ENCODE measurements around the gene SYNCRIP. TPM values are rescaled to one million over a fixed set of nuclear protein-coding genes. Genes with fewer than 3 reads are reported as not detected.

The SYNCRIP gene
- total RNA-seq, 1 experiment from 2014 or later, result 93.4 TPM

DNA sequence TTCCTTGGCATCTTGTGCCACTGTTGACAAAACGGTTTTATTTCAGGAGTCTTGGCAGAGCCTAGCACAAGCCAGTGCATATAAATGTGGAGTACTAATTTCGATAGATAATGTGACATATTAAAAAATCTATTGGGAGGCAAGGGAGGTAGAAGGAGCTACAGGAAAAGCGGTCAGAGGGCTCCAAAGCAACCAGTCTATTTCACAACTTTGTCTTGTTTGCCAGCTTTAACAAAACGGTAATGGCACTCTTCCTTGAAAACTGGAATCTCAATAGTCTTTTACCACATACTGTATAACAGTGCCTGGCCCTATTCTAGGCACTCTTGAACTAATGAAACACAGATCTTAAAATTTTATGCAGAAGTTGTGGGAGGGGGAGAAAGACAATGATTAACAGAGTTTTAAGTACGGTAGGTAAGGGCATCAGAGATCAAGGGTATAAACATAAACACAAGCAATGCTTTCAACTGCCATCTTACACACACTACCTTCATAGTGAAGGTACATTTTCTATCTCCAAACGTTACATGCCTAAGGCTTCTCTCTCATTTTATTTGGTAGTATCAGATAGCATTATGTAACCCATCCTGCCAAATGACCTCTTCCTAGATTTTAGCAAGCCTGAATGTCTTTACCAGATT is 33.5 kb upstream of the SYNCRIP start:
- Histone ChIP-seq H3K36me3 (peaks cover 58% of the 10 kb centered on the region), H3K4me1 (replicated peaks) (peaks cover 25% of the 10 kb centered on the region), H3K27ac (no peak overlapping the region), H3K4me3 (peak overlapping the region; percentile 74), H3K27me3 (replicated peaks) (no peaks in the 10 kb centered on the region), H3K9me3 (replicated peaks) (no peaks in the 10 kb centered on the region)
- no peak for DNase-seq (ENCODE audit: low read depth in 1 of 2, low spot score in 2 of 2)

DNA sequence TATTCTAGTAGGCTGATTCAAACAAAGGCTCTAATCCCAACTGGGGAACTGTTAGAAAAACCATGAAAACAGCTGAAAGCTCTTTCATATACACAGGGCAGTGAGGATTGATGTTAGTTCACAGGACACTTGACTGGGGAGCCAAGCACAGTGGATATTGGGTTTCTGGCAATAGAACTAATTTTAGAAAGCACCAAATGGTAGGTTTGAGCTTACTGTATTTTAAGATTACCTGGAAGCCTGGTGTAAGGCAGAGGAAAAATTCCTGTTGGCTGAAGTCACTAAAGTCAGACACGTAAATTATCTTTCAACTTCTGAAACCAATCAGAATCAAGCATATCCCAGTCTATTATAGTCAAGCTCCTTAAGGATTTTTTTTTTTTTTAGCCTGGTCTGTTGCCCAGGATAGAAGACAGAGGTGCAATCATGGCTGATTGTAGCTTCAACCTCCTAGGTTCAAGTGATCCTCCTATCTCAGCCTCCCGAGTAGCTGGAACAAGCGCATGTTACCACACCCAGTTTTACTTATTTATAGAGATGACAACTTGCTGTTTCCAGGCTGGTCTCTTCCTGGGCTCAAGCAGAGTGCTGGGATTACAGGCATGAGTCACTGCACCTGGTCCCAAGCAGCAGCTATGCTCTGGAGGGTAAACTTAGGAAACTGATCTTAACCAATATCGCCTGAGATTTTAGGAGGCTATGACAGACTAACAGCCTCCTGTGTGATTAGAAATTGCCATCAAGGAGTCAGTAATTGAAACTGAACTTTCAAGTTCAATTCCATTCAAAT is 32.5 kb upstream of the SYNCRIP start:
- Histone ChIP-seq H3K27ac (no peak overlapping the region), H3K27me3 (replicated peaks) (no peaks in the 10 kb centered on the region), H3K9me3 (replicated peaks) (no peaks in the 10 kb centered on the region), H3K4me1 (replicated peaks) (peaks cover 32% of the 10 kb centered on the region), H3K4me3 (peak overlapping the region; percentile 74), H3K36me3 (peaks cover 58% of the 10 kb centered on the region)
- DNase-seq (ENCODE audit: low read depth in 1 of 2, low spot score in 2 of 2), result peak in 1 of 2 experiments; percentile 47

DNA sequence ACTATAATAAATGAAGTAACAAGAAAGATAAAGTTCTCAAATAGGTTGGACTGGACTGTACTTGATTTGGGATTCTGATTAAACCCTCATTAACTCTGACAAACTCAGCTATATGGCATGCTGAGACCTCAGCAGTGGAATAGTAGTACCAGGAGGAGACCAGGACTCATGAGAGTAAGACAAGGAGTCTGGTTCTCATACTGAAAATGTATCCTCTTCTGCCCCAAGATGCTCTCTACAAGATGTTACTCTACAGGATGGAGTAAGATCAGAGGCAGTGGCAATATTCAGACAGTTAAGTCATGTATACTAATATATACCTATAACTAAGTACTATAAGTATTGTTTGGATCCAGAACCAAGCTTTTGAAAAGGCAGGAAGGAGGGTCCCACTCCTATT is 31.9 kb upstream of the SYNCRIP start:
- Histone ChIP-seq H3K27me3 (replicated peaks) (no peaks in the 10 kb centered on the region), H3K27ac (no peak overlapping the region), H3K4me1 (replicated peaks) (peaks cover 37% of the 10 kb centered on the region), H3K36me3 (peaks cover 58% of the 10 kb centered on the region), H3K4me3 (no peak overlapping the region), H3K9me3 (replicated peaks) (no peaks in the 10 kb centered on the region)
- no peak for DNase-seq (ENCODE audit: low read depth in 1 of 2, low spot score in 2 of 2)

DNA sequence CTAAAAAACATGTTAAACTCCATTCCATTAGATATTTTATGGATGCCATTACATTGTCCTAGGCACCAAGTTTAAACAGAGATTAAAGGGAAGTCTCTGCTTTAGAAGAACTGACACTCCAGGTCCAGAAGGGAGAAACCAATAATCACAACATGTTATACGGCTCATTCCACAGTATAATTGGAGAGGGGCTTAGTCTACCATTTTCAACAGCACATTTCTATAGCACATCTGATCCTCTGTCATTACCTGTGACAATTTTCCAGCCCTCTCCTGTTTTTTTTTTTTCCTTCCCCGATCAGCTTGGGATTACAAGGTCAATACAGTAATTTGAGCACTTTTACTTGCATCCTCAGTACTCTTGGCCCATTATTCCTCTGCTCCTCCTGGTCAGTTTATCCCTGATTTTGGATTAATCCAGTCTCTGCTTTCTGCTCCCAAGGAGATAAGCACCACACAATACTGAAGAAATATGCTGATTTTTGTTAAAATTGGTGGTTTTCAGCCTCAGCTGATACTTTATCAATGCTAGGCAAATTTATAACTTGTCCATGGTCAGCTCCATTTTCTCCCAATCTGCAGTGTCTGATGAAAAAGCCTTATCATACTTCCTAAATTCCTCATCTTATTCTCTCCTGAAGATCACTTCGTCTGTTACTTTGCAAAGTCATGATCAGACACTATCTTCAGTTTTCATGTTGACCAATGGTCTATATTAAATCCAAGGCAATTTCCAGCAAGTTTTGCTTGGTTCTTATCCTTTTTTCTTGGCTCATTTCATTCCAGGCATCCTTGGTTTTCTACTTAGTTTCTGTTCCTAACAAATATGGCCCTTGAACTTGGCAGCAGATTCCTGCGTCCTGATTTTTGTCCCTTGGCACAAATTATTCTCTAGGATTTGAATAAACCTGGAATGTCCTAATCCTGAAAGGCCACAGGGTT is 30.8 kb upstream of the SYNCRIP start:
- no peaks in the 10 kb centered on the region for H3K27me3 ChIP-seq (replicated peaks)
- H3K27ac ChIP-seq, result peak overlapping the region; percentile 10; the same call in 1 of the 2 replicates
- H3K36me3 ChIP-seq, result peaks cover 58% of the 10 kb centered on the region
- DNase-seq (ENCODE audit: low read depth in 1 of 2, low spot score in 2 of 2), result no peak
- no peak overlapping the region for H3K4me3 ChIP-seq
- H3K4me1 ChIP-seq (replicated peaks), result peaks cover 38% of the 10 kb centered on the region
- no peaks in the 10 kb centered on the region for H3K9me3 ChIP-seq (replicated peaks)

DNA sequence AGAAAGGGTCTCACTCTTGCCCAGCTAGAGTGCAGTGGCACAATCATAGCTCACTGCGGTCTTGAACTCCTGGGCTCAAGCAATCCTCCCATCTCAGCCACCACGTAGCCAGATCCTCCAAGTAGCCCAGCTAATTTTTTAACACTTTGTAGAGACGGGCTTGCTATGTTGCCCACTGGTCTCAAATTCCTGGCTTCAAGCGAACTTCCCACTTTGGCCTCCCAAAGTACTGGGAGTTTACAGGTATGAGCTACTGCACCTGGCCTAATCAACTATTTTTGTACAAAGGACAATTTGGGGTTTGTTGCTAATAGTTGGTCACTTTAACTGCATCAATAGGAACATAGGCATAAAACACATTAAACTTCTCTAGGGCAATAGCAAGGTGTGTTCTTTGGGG is 29.9 kb upstream of the SYNCRIP start:
- Histone ChIP-seq H3K27ac (no peak overlapping the region), H3K9me3 (replicated peaks) (no peaks in the 10 kb centered on the region), H3K4me3 (no peak overlapping the region), H3K4me1 (replicated peaks) (peaks cover 38% of the 10 kb centered on the region), H3K27me3 (replicated peaks) (no peaks in the 10 kb centered on the region), H3K36me3 (peaks cover 50% of the 10 kb centered on the region)
- no peak for DNase-seq (ENCODE audit: low read depth in 1 of 2, low spot score in 2 of 2)

DNA sequence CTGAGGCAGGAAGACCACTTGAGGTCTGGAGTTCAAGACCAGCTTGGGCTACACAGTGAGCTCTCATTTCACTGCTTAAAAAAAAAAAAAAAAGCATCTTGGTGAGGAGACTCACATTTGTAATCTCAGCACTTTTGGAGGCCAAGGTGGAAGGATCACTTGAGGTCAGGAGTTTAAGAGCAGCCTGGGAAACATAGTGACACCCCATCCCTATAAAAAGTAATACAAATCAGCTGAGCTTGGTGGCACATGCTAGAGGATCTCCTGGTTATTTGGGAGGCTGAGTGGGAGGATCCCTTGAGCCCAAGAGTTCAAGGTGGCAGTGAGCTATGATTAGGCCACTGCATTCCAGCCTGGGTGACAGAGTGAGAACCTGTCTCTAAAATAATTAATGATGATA is 29.4 kb upstream of the SYNCRIP start:
- DNase-seq (ENCODE audit: low read depth in 1 of 2, low spot score in 2 of 2), result no peak
- Histone ChIP-seq H3K27ac (no peak overlapping the region), H3K9me3 (replicated peaks) (no peaks in the 10 kb centered on the region), H3K36me3 (peaks cover 44% of the 10 kb centered on the region), H3K4me3 (no peak overlapping the region), H3K27me3 (replicated peaks) (no peaks in the 10 kb centered on the region), H3K4me1 (replicated peaks) (peaks cover 38% of the 10 kb centered on the region)

DNA sequence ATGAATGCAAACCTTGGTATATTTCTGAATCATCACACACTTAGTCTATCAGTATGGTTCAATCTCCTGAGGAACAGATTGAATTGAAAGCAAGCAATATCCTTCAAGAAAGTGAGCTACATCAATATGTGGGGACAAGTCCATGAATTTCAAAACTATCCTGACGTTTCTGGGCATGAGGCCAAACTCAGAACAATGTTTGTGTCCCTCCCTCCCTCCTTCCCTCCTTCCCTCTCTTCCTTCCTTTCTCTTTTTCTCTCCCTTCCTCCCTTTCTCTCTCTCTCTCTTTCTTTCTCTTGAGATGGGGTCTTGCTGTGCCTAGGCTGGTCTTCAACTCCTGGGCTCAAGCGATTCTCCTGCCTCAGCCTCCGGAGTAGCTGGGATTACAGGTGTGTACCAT is 27.9 kb upstream of the SYNCRIP start:
- DNase-seq (ENCODE audit: low read depth in 1 of 2, low spot score in 2 of 2), result no peak
- Histone ChIP-seq H3K36me3 (peaks cover 29% of the 10 kb centered on the region), H3K4me3 (no peak overlapping the region), H3K4me1 (replicated peaks) (peaks cover 29% of the 10 kb centered on the region), H3K27me3 (replicated peaks) (no peaks in the 10 kb centered on the region), H3K27ac (peak overlapping the region; percentile 4; the same call in 1 of the 2 replicates), H3K9me3 (replicated peaks) (no peaks in the 10 kb centered on the region)

DNA sequence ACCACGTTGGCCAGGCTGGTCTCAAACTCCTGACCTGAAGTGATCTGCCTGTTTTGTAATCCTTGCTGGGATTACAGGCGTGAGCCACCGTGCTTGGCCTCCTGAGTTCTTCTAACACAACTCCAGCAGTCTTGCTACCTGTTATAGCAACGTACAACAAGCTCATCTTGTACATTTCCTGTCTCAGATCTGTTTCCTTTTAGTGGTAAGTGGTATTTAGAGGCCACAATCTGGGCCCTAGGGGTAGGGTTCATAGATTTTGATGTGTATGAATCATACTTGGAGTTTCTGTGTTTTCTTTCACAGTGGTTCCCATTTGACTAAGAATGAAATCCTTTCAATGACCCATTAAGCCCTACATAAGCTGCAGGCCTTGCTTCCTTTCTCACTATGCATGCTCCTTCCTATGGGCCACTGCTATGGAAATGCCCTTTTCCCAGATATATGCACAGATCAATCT is 27.1 kb upstream of the SYNCRIP start:
- DNase-seq (ENCODE audit: low read depth in 1 of 2, low spot score in 2 of 2), result peak in 1 of 2 experiments; percentile 28
- Histone ChIP-seq H3K4me1 (replicated peaks) (peaks cover 20% of the 10 kb centered on the region), H3K4me3 (no peak overlapping the region), H3K27ac (peak overlapping the region; percentile 4; the same call in 1 of the 2 replicates), H3K36me3 (peaks cover 21% of the 10 kb centered on the region), H3K9me3 (replicated peaks) (no peaks in the 10 kb centered on the region), H3K27me3 (replicated peaks) (no peaks in the 10 kb centered on the region)

DNA sequence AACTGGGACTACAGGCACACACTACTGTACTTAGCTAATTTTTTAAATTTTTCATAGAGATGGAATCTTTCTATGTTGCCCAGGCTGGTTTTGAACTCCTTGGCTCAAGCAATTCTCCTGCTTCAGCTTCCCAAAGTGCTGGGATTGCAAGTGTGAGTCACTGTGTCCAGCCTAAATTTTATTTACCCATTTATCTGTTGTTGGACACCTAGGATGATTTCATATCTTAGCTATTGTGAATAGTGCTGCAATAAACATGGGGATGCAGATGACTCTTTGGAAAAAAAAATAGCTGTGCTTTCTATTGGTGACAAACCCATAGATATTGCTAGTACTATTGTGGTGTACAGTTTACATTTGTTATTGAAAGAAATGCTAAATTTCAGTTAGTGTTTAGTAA is 19.6 kb upstream of the SYNCRIP start:
- H3K4me1 ChIP-seq (replicated peaks), result peaks cover 9% of the 10 kb centered on the region
- H3K9me3 ChIP-seq (replicated peaks), result no peaks in the 10 kb centered on the region
- H3K27me3 ChIP-seq (replicated peaks), result no peaks in the 10 kb centered on the region
- H3K27ac ChIP-seq, result no peak overlapping the region
- H3K36me3 ChIP-seq, result no peaks in the 10 kb centered on the region
- H3K4me3 ChIP-seq, result no peak overlapping the region
- no peak for DNase-seq (ENCODE audit: low read depth in 1 of 2, low spot score in 2 of 2)

DNA sequence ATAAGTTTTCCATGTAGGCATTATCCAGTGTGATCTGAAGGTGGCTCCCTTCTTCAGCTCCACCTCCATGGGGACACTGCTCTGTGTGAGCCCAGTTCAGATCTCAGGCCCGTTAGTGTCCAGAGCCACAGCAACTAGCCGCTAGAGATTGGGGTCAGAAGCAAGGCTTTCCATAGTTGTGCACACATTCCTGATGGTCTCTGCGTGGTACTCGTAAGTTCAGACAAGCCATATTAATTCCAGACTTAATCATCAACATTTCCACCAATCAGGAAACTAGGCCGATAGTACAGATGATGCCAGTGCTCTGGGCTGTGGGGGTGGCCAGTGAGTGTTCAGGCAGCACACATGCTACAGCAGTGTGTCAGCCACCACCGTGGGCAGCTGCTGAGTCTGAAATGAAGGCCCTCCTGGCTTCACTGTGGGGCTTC is 17.5 kb upstream of the SYNCRIP start:
- H3K36me3 ChIP-seq, result no peaks in the 10 kb centered on the region
- H3K4me1 ChIP-seq (replicated peaks), result peaks cover 9% of the 10 kb centered on the region
- H3K27me3 ChIP-seq (replicated peaks), result no peaks in the 10 kb centered on the region
- no peak overlapping the region for H3K27ac ChIP-seq
- peak; percentile 57 to 67 for DNase-seq (ENCODE audit: low read depth in 1 of 2, low spot score in 2 of 2)
- no peak overlapping the region for H3K4me3 ChIP-seq
- H3K9me3 ChIP-seq (replicated peaks), result no peaks in the 10 kb centered on the region

DNA sequence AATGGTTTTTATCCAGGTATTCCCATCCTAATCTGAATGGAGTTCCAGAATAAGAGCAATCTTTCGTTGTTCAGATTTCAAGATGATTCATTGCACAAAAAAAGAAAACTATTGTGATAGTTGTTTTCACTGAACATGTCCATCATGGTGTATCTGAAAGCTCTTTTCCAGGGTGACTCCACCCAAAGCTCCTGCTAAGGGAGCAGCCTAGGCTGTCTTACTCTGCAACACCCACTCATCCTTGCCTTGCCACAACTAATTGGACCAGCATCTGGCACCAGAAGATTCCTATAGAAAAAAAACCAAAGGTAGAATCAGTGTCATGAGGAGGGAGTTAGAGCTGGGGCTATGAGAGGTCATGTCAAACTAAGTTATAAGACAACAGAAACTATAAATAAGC is 7.9 kb upstream of the SYNCRIP start:
- no peaks in the 10 kb centered on the region for H3K4me1 ChIP-seq (replicated peaks)
- H3K4me3 ChIP-seq, result no peak overlapping the region
- H3K27ac ChIP-seq, result no peak overlapping the region
- H3K27me3 ChIP-seq (replicated peaks), result no peaks in the 10 kb centered on the region
- no peaks in the 10 kb centered on the region; the same call in 1 of the 2 replicates for H3K9me3 ChIP-seq (replicated peaks)
- DNase-seq (ENCODE audit: low read depth in 1 of 2, low spot score in 2 of 2), result no peak
- no peaks in the 10 kb centered on the region for H3K36me3 ChIP-seq

DNA sequence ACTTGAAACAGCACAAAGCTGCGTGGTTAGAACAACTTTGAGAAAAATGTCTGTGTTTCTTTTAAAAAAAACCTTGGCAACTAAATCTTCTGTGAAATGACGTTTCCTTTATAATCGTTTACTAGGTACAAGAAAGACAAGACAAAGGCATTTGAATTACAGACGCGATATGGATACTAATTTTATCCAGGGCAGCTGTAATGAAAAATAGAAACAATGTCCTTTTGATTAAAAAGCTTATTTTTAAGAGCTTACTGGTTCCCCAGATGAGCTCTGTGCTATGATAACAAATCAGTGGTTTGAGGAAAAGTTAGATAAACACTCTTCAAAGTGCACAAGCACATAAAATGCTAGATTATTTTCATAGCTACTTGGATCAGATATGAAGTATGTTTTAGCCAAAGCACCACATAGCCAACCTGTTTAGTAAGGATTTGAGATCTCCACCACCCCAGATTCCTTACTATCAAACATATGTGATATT is 1.6 kb upstream of the SYNCRIP start:
- no peaks in the 10 kb centered on the region for H3K27me3 ChIP-seq (replicated peaks)
- peaks cover 34% of the 10 kb centered on the region for H3K36me3 ChIP-seq
- H3K27ac ChIP-seq, result peak overlapping the region; percentile 97
- H3K9me3 ChIP-seq (replicated peaks), result peaks cover 6% of the 10 kb centered on the region; the same call in 1 of the 2 replicates
- peaks cover 8% of the 10 kb centered on the region for H3K4me1 ChIP-seq (replicated peaks)
- H3K4me3 ChIP-seq, result peak overlapping the region; percentile 96
- no peak for DNase-seq (ENCODE audit: low read depth in 1 of 2, low spot score in 2 of 2)

DNA sequence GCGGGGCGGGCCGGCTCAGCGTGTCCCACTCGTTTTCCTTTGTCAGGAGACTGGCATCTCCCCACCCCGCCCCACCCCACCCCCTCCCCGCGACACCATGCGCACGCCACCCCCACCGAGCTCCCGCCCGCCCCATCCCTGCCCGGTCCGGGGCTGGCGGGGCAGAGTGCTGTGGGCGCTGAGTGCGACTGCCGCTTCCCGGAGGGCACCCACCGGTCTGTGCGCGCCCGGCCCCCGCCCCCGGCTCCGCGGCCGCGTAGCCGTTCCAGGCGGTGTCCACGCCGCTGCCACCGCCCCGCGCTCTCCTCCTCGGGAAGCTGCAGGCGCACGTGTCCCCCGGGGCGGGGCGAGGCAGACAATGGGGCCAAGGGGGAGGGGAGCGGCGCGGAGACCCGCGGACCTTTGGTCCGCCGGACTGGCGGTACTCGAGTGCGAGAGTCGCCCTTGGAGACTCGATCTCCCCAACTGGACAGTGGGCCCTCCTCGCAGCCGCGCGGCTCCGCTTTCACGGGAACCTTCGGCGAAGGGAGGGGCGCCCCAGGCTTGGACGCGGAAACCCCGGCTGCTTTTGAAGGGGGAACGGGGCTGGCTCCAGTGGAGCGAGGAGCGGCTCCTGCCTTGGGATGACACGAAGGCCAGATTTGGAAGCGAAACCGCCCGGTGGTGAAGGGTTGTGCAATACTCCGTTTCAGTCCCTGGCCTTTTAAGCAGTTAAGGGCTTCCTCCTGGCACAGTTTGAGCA is 1.0 kb upstream of the SYNCRIP start:
- H3K27me3 ChIP-seq (replicated peaks), result no peaks in the 10 kb centered on the region
- peak overlapping the region; percentile 97 for H3K27ac ChIP-seq
- peaks cover 8% of the 10 kb centered on the region for H3K4me1 ChIP-seq (replicated peaks)
- DNase-seq (ENCODE audit: low read depth in 1 of 2, low spot score in 2 of 2), result peak; percentile 92 to 98
- peaks cover 40% of the 10 kb centered on the region for H3K36me3 ChIP-seq
- peaks cover 6% of the 10 kb centered on the region; the same call in 1 of the 2 replicates for H3K9me3 ChIP-seq (replicated peaks)
- H3K4me3 ChIP-seq, result peak overlapping the region; percentile 96
